Choroid plexus epithelial cell (primary cell): ENCODE results near the gene CSMD2.

Experiments
- DNase-seq: peaks from one replicate; pipeline ENCODE4 v3.0.0-alpha.2; 2010; ENCODE audit warnings: low read depth
- H3K4me3 ChIP-seq: 2 replicates; pipeline ENCODE4 v1.5.1; 2011; ENCODE audit warnings: low read depth, mild to moderate bottlenecking, control low read depth, low read length, moderate library complexity
- TF ChIP-seq, protein P1 (sequence below): conservative IDR thresholded peaks from 2 replicates; pipeline ENCODE4 v1.5.1; 2011; ENCODE audit warnings: low read depth, mild to moderate bottlenecking, control low read depth, inconsistent platforms, low read length, moderate library complexity

The CSMD2 gene

DNA sequence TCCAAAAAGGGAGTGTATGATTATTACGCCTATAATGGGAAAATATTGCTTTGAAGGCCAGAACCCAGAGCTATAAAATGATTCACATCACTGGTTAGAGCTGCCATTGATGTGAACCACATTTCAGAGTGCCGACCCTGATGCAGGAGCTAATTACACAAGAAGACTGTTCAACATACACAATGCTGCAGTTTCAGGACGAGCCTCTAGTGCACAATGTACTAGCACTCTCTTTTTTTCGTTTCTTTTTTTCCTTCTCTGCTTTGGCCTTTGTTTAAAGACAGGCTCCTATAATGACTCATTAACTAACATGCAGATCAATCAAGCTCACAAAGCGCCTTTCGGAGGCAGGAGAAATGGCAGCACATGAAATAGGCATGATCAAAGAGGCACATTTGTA, 367.2 kb downstream of the CSMD2 start:
- DNase-seq, result no peak
- TF ChIP-seq, protein P1, sequence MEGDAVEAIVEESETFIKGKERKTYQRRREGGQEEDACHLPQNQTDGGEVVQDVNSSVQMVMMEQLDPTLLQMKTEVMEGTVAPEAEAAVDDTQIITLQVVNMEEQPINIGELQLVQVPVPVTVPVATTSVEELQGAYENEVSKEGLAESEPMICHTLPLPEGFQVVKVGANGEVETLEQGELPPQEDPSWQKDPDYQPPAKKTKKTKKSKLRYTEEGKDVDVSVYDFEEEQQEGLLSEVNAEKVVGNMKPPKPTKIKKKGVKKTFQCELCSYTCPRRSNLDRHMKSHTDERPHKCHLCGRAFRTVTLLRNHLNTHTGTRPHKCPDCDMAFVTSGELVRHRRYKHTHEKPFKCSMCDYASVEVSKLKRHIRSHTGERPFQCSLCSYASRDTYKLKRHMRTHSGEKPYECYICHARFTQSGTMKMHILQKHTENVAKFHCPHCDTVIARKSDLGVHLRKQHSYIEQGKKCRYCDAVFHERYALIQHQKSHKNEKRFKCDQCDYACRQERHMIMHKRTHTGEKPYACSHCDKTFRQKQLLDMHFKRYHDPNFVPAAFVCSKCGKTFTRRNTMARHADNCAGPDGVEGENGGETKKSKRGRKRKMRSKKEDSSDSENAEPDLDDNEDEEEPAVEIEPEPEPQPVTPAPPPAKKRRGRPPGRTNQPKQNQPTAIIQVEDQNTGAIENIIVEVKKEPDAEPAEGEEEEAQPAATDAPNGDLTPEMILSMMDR, result no peak
- no peak overlapping the region for H3K4me3 ChIP-seq

DNA sequence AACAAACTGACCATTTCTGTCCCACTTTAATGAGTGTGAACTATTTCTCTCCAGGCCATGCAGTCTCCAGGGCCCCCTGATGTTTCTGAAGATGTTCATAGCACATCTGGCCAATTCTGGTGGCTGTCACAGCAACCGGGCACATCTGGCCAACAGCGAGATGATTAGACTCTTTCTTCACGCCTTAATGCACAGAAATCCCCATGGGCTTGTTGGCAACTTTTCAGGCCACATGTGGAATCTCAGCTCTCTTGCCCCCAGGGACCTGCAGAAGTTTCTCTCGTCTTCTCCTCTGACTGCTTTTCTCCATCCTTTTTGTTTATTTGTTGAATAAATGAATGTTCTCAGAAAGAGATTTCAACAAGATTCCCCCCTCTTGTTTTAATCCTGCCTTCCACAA, 372.4 kb downstream of the CSMD2 start:
- H3K4me3 ChIP-seq, result no peak overlapping the region
- TF ChIP-seq, protein P1, result no peak
- no peak for DNase-seq

DNA sequence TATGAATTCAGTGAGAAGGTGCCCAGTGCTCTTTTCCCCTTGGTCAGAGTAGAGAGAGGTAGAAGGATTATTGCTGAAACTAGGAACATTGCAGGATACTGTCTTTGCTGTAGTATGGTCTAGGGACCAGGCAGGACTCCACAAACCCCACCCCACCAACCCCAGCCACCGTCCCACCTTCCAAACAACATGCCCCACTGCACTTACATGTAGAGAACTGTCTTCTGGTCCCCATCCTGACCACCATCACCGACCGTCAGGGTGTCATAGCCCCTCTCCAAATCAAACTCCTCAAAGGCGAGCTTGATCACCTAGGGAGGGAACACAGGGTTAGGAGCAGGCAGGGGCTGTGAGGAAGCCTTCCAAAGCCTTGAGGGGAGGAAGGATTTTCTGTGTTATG, 372.8 kb downstream of the CSMD2 start:
- TF ChIP-seq, protein P1, result no peak
- no peak overlapping the region for H3K4me3 ChIP-seq
- no peak for DNase-seq

DNA sequence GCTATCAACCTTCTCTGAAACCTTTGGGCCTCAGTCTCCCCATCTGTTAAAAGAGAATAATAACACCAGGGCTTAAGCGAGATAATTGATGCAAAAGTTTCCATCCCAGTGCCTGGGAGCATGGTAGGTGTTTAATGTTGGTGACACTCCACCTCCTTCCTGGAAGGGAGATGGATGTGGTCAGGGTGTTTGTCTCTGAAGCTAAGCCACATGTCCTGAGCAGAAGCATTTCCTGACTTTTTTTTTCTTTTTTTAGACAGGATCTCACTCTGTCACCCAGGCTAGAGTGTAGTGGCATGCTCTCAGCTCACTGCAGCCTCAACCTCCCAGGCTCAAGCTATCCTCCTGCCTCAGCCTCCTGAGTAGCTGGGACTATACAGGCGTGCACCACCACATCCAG, 373.8 kb downstream of the CSMD2 start:
- TF ChIP-seq, protein P1, result no peak
- no peak overlapping the region for H3K4me3 ChIP-seq
- DNase-seq, result no peak

DNA sequence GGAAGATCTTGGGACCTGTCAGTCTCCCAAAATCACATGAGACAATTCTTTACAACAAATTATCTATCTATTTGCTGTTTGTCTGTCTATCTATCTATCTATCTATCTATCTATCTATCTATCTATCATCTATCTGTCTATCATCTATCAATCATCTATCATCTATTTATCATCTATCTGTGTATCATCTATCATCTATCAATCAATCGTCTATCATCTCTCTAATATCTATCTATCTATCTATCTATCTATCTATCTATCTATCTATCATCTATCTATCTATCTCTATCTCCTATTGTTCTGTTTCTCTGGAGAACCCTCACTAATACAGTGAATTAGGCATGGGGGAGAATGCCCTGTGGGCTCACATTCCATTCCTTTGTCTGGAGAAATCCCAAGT, 374.5 kb downstream of the CSMD2 start:
- H3K4me3 ChIP-seq, result no peak overlapping the region
- TF ChIP-seq, protein P1, result no peak
- DNase-seq, result no peak

DNA sequence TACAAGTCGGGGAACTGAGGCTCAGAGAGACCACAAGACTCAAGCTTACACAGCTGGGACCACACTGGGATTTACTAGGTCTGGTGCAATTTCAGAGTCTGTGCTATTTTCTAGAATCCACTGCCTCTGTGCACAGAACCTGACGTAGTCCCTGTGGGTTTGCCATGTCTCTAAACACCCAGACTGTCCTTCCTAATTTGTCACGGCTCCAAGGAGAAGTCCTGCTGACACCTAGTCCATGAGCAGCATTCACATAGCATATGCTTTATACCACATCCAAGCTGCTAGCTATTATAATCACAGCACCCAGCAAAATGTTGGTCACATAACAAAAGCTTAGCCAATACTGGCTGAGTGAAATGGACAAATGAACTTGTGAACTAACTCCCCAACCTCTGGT, 380.2 kb downstream of the CSMD2 start:
- no peak for DNase-seq
- H3K4me3 ChIP-seq, result no peak overlapping the region
- TF ChIP-seq, protein P1, result no peak

DNA sequence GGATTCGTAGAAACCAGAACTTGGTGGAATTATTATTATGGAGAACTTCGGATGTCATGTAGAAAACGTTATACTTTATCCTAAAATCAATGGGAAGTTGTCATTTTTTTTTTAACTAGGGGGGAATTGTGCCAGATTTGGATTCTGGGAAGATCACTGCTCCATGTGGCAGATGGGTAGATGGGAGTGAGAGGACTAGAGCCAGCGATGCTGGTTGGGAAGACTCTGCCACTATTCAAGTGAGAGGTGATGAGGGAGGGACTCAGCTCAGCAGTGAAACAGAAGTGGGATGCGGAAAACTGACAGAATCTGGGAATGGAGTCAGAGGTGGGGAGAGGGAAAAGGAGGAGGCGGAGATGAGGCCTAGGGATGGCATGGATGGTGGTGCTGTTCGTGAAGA, 382.3 kb downstream of the CSMD2 start:
- no peak overlapping the region for H3K4me3 ChIP-seq
- TF ChIP-seq, protein P1, result no peak
- no peak for DNase-seq
